B cell (primary cell): ENCODE results near the gene TXNRD1.

Experiments
- EZH2 ChIP-seq: IDR thresholded peaks from 2 replicates; pipeline ENCODE4 v1.6.1; 2012; ENCODE audit warnings: borderline replicate concordance, low read depth, mild to moderate bottlenecking, moderate library complexity, low read length; ENCODE audit not compliant: insufficient read depth, poor library complexity, severe bottlenecking
- TF ChIP-seq, protein P1 (sequence below): fragments of 200-600 bp; IDR thresholded peaks from one replicate; pipeline ENCODE4 v1.8.0; 2022; ENCODE audit warnings: antibody characterized with exemption, mild to moderate bottlenecking

DNA sequence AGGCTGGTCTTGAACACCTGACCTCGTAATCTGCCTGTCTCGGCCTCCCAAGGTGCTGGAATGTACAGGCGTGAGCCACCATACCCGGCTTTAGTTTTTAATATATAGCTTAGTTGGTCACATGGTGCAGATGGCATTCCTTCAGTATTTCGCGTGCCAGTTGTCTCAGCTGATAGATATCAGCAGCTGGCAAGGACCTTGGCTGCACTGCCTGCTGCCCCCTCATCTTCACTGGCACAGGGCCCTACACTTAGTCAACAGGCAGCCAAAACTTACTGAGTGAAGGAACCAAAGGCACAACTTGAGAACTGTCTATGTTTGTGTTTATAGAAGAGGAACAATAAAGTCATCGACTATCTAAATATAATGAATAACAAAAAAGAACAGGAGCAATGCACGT lies 119.0 kb downstream of the TXNRD1 start:
- TF ChIP-seq, protein P1, sequence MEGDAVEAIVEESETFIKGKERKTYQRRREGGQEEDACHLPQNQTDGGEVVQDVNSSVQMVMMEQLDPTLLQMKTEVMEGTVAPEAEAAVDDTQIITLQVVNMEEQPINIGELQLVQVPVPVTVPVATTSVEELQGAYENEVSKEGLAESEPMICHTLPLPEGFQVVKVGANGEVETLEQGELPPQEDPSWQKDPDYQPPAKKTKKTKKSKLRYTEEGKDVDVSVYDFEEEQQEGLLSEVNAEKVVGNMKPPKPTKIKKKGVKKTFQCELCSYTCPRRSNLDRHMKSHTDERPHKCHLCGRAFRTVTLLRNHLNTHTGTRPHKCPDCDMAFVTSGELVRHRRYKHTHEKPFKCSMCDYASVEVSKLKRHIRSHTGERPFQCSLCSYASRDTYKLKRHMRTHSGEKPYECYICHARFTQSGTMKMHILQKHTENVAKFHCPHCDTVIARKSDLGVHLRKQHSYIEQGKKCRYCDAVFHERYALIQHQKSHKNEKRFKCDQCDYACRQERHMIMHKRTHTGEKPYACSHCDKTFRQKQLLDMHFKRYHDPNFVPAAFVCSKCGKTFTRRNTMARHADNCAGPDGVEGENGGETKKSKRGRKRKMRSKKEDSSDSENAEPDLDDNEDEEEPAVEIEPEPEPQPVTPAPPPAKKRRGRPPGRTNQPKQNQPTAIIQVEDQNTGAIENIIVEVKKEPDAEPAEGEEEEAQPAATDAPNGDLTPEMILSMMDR: no peak
- TF ChIP-seq EZH2: no peak
